Panc1 (cell line): Measurements from ENCODE around the gene FUBP3. TPM values are rescaled to one million over a fixed set of nuclear protein-coding genes. Genes with fewer than 3 reads are reported as not detected.

Experiments used
- ATAC-seq: fragments of 200-7000 bp; cut with Tn5 transposase; 2 replicates; pipeline ENCODE4 v1.9.1; 2020; ENCODE audit warnings: mild to moderate bottlenecking, moderate library complexity
- BruUV-seq: library from RNA; stranded (reverse); fragments of 400-500 nt; replicated peaks from 2 replicates; lab custom pipeline; 2021; lab: Mats Ljungman, UMichigan
- CTCF ChIA-PET: fragments of 300-600 bp; sonication (Branson Sonifier 250); formaldehyde crosslinking; loops from one replicate; lab custom pipeline; 2022; ENCODE audit warnings: antibody characterized with exemption; lab: Charles Lee
- POLR2A ChIA-PET: fragments of 300-600 bp; sonication (Branson Sonifier 250); formaldehyde crosslinking; loops from one replicate; lab custom pipeline; 2022; ENCODE audit warnings: antibody characterized with exemption; lab: Charles Lee
- DNase-seq: peaks from one replicate; pipeline ENCODE4 v3.0.0-alpha.2; 2010; ENCODE audit warnings: low read depth, low spot score
- H3K27ac ChIP-seq: 2 replicates; pipeline ENCODE4 v1.5.1; 2011; ENCODE audit warnings: mild to moderate bottlenecking, low read length, inconsistent platforms
- H3K27me3 ChIP-seq: fragments of 200-500 bp; sonication (Bioruptor generic); 2 replicates; pipeline ENCODE4 v1.6.0; 2014; ENCODE audit warnings: low read length, inconsistent platforms; ENCODE audit not compliant: control insufficient read depth, insufficient read depth
- H3K36me3 ChIP-seq: fragments of 200-500 bp; sonication (Bioruptor generic); 2 replicates; pipeline ENCODE4 v1.5.1; 2014; ENCODE audit warnings: inconsistent platforms, mild to moderate bottlenecking, low read length, moderate library complexity; ENCODE audit not compliant: control insufficient read depth, insufficient read depth
- H3K4me1 ChIP-seq: 2 replicates; pipeline ENCODE4 v1.5.1; 2011; ENCODE audit warnings: inconsistent platforms, mild to moderate bottlenecking, low read length, moderate library complexity; ENCODE audit not compliant: control insufficient read depth, insufficient read depth
- H3K4me3 ChIP-seq, 2 experiments: 2 replicates each; pipeline ENCODE4 v1.5.1; 2011 to 2012; ENCODE audit warnings: low read depth in 2 of 2, low read length in 2 of 2, mild to moderate bottlenecking in 2 of 2, inconsistent platforms in 1 of 2, moderate library complexity in 1 of 2
- H3K9me3 ChIP-seq: fragments of 200-500 bp; sonication (Bioruptor generic); 2 replicates; pipeline ENCODE4 v1.5.1; 2014; ENCODE audit warnings: low read depth, mild to moderate bottlenecking, inconsistent platforms, low read length, moderate library complexity; ENCODE audit not compliant: control insufficient read depth, insufficient read depth
- CTCF ChIP-seq: fragments of 450-650 bp; IDR thresholded peaks from 2 replicates; pipeline ENCODE4 v1.5.1; 2017; ENCODE audit warnings: mild to moderate bottlenecking
- POLR2AphosphoS5 ChIP-seq: IDR thresholded peaks from 2 replicates; pipeline ENCODE4 v1.6.1; 2012; ENCODE audit warnings: mild to moderate bottlenecking, low read depth, low read length, moderate library complexity
- REST ChIP-seq, 2 experiments: IDR thresholded peaks; 2 replicates each; pipeline ENCODE4 v1.6.1; 2011 to 2012; ENCODE audit warnings: low read depth in 2 of 2, control low read depth in 1 of 2, low read length in 1 of 2, mild to moderate bottlenecking in 1 of 2, moderate library complexity in 1 of 2; ENCODE audit not compliant: insufficient read depth in 1 of 2
- SIN3A ChIP-seq: IDR thresholded peaks from 2 replicates; pipeline ENCODE4 v1.6.1; 2012; ENCODE audit warnings: low read depth, mild to moderate bottlenecking, low read length, moderate library complexity, borderline replicate concordance; ENCODE audit not compliant: insufficient read depth
- TCF7L2 ChIP-seq: IDR thresholded peaks from 2 replicates; pipeline ENCODE4 v1.6.1; 2011; ENCODE audit warnings: mild to moderate bottlenecking, low read depth, low read length, inconsistent platforms
- in situ Hi-C: cut with HindIII; loops from 2 replicates; pipeline ENCODE4 v1.10.0; 2016; ENCODE audit warnings: low sequenced_read_pairs, low pct_unique_long_range_greater_than_20kb
- intact Hi-C: fragments of 100-400 bp; cut with micrococcal nuclease; formaldehyde crosslinking; loops from one replicate; pipeline ENCODE4 v1.10.0; 2022; ENCODE audit not compliant: unreplicated experiment
- total RNA-seq: library from RNA; stranded (reverse); gene quantifications from one replicate; pipeline ENCODE4 v1.2.1, GENCODE V29; 2021; ENCODE audit not compliant: unreplicated experiment

The FUBP3 gene
- total RNA-seq, 1 experiment from 2014 or later, result 46.6 TPM

- CTCF ChIA-PET, result interaction anchor here (0.6 kb wide), 1 partner anchor 430 kb away, joined by 6 read pairs; no protein-coding TSS in a partner anchor
- no peaks in the 10 kb centered on the region for H3K4me1 ChIP-seq
- BruUV-seq, result no TSS peak
- ATAC-seq, result no peak
- no peaks in the 10 kb centered on the region for H3K36me3 ChIP-seq
- no peak overlapping the region for H3K27ac ChIP-seq
- POLR2A ChIA-PET, result no interaction called here
- peaks cover 2% of the 10 kb centered on the region; the same call in 1 of the 2 replicates for H3K27me3 ChIP-seq
- in situ Hi-C loops (no loop called here), intact Hi-C loops (no loop called here)
- no peak overlapping the region for H3K4me3 ChIP-seq
- DNase-seq, result no peak
- no peaks in the 10 kb centered on the region for H3K9me3 ChIP-seq
- TF ChIP-seq TCF7L2, result no peak
- no peak for TF ChIP-seq REST (IDR thresholded peaks at IDR 0.05; ENCODE audit: insufficient read depth in 1 of 2, low read depth in 2 of 2, low read length in 1 of 2)
- TF ChIP-seq POLR2AphosphoS5, result no peak
- no peak for TF ChIP-seq CTCF
- TF ChIP-seq SIN3A, result no peak
Observed at GRCh38 chr9:130665431-130666392, 86.3 kb downstream of the FUBP3 start.

- intact Hi-C loops (no loop called here), in situ Hi-C loops (no loop called here)
- no peak for TF ChIP-seq TCF7L2
- no peak for TF ChIP-seq POLR2AphosphoS5
- TF ChIP-seq CTCF, result no peak
- no peak for TF ChIP-seq SIN3A
- no peak for TF ChIP-seq REST (IDR thresholded peaks at IDR 0.05; ENCODE audit: insufficient read depth in 1 of 2, low read depth in 2 of 2, low read length in 1 of 2)
- POLR2A ChIA-PET, result interaction anchor here (0.7 kb wide), 1 partner anchor 25 kb away, joined by 13 read pairs; no protein-coding TSS in a partner anchor
- H3K4me1 ChIP-seq, result no peaks in the 10 kb centered on the region
- BruUV-seq, result no TSS peak
- peaks cover 2% of the 10 kb centered on the region; the same call in 1 of the 2 replicates for H3K27me3 ChIP-seq
- H3K36me3 ChIP-seq, result no peaks in the 10 kb centered on the region
- CTCF ChIA-PET, result interaction anchor here (0.6 kb wide), 1 partner anchor 430 kb away, joined by 6 read pairs; no protein-coding TSS in a partner anchor
- no peaks in the 10 kb centered on the region for H3K9me3 ChIP-seq
- no peak for ATAC-seq
- no peak overlapping the region for H3K27ac ChIP-seq
- H3K4me3 ChIP-seq, result no peak overlapping the region
- no peak for DNase-seq
Observed at GRCh38 chr9:130666393-130667119, 87.2 kb downstream of the FUBP3 start.
